Activated CD8-positive, alpha-beta memory T cell treated with anti-CD3 and anti-CD28 coated beads for 24 hours (primary cell): ENCODE results near the gene DNAJC6.
A peak's percentile ranks its signal among the peaks of the same experiment; 100 is the strongest.
"Not testable (repeated sequence)": the region's sequence is repeated elsewhere in the genome, so short reads cannot be mapped to it uniquely, and the experiment has no call there.

Experiments used
- DNase-seq: peaks from one replicate; pipeline ENCODE4 v3.0.0-alpha.2; 2020

Gene DNAJC6

GRCh38 chr1:65309304-65310077 is at the start of gene DNAJC6:
DNAJC6 (plus strand) TSS chr1:65309543; CDS start chr1:65309746, 203 bp downstream.
- peak; percentile 82 for DNase-seq

- DNase-seq: no peak
Observed at GRCh38 chr1:65259816-65260215, 49.5 kb upstream of the DNAJC6 start.

- DNase-seq: no peak
Observed at GRCh38 chr1:65260851-65261473, 48.4 kb upstream of the DNAJC6 start.

DNA sequence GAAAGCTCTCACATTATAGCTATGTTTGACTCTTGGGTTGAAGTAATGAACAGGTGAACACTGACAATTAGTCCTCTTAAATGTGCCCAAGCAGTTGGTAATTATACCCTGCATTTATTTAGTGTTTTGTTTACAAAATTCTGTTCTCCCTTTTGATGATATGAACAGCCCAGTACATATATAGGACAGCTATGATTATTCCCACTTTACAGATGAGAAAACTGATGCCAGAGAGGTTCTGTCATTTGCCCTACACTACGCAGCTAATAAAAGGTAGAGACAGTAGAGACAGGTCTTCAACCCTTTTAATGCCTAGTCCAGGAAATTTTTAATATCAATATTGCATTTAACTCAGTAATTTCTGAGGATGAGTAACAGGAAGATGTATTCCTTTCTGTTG is 46.1 kb upstream of the DNAJC6 start:
- no peak for DNase-seq

- no peak for DNase-seq
Observed at GRCh38 chr1:65264197-65264929, 45.0 kb upstream of the DNAJC6 start.

- no peak for DNase-seq
Observed at GRCh38 chr1:65265296-65265650, 44.1 kb upstream of the DNAJC6 start.

- peak; percentile 73 for DNase-seq
Observed at GRCh38 chr1:65265651-65266351, 43.5 kb upstream of the DNAJC6 start.

GRCh38 chr1:65266476-65266875 is 42.9 kb upstream of the DNAJC6 start:
- DNase-seq: no peak

DNA sequence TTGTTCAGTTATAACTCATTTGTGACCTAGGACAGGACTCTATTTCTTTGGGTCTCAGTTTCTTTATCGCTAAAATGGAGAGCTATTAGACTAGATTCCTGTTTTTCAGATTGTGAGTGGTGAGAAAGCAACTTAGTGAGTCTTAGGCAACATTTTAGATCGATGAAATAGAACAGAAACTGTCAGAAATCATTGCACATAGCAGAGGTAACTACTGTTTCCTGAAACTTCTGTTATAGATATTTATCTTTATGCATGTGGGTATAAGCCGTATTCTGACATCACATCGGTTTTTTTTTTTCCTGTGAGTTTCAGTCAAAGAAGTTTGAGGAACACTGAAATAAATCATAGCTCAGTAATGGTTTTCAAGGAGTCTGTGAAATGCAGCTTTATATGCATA is 42.1 kb upstream of the DNAJC6 start:
- no peak for DNase-seq

GRCh38 chr1:65267683-65268082 is 41.7 kb upstream of the DNAJC6 start:
- DNase-seq: no peak

DNA sequence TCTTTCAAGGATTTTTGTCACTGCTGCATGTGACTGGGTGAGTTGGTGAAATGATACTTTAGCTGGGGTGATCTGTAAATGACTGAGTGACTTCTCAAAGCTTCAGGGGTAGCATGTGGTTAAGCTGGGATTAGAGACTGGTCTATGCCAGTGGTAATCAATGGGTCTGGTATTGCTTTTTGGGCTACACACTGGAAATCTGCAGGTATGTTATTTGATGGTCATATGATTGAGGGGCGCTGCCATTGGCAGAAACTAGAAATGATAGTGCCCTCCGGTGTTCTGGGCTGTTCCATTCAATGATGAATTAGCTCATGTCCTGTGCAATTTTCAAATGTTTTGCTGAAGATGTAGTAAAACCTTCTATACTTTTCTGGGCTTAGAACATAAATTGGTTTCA is 39.7 kb upstream of the DNAJC6 start:
- no peak for DNase-seq

GRCh38 chr1:65276197-65276939 is 33.0 kb upstream of the DNAJC6 start:
- DNase-seq: no peak

- no peak for DNase-seq
Observed at GRCh38 chr1:65277605-65278347, 31.6 kb upstream of the DNAJC6 start.

- DNase-seq: no peak
Observed at GRCh38 chr1:65278376-65279069, 30.8 kb upstream of the DNAJC6 start.

DNA sequence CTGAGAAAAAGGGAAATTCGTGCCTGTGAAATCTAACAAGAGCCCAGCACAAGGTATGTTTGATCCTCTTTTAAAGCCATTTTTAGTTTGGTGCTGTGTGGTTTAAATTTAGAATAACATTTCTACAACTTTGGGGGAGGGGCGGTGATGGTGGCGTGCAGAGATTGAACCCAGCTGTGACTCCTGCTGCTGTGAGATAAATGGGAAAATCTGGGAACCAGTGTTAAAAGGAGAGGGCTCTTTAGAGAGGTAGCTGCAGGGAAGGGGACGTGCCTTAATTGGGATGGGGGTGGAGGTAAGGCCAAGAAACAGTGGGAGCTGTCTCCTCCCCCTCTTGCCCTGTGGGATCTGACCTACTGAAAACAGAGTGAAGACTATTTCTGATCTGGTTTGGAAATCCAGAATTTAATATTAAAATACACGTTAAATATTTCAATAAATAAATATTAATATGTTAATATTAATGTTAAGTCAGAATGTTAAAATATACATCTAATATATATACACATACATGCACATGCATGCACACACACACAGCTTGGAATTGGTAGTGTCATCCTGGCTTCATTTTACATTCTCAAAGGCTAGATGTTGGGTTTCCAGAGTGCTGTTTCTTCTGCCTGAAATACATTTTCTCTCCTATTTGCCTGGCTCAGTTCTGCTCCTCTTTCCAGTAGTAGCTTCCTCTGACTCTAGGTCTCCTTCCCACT is 30.1 kb upstream of the DNAJC6 start:
- DNase-seq: no peak

GRCh38 chr1:65281846-65282245 is 27.5 kb upstream of the DNAJC6 start:
- DNase-seq: no peak

DNA sequence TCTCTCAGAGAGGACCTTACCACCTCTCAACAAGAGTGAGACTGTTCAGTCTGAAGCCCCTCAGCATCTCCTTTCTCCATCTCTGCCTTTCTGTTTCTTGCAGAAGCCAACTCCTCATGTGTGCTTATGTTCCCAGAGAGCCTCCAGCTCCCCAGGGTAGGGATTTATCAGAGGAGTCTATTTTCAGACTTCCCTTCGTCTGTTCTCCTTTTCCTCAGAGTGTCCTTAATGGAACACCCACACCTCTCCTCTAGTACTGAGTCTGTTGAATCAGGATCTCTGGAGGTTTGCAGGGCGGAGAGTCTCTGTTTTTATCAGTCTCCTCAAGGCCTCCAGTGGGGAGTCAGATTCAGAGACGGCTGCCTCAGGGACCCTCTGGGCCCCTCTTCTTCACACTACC is 25.1 kb upstream of the DNAJC6 start:
- no peak for DNase-seq

- DNase-seq: no peak
Observed at GRCh38 chr1:65289449-65289848, 19.9 kb upstream of the DNAJC6 start.

DNA sequence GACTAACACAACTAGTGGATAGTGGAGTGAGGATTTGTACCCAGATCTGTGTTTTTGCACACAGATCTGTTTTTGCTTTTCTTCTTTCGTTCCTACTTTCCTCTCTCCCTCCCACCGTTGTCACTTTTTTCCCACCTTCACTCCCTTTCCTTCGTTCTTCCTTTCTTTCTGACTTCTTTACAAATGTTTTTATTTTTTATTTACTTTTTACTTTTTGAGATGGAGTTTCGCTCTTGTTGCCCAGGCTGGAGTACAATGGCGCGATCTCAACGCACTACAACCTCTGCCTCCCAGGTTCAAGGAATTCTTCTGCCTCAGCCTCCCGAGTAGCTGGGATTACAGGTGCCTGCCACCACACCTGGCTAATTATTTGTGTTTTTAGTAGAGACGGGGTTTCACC is 17.5 kb upstream of the DNAJC6 start:
- DNase-seq: not testable (repeated sequence)

GRCh38 chr1:65292861-65293593 is 16.3 kb upstream of the DNAJC6 start:
- DNase-seq: no peak
